ENCODE results near the gene CDKAL1. TPM values are rescaled to one million over a fixed set of nuclear protein-coding genes. Genes with fewer than 3 reads are reported as not detected.

The CDKAL1 gene
- total and polyA plus RNA-seq, 8 donors, result 13.6 to 20.7 (median 17.5) TPM

- Histone ChIP-seq H3K4me3 (no peak overlapping the region), H3K9me3 (peaks cover 0 to 3% of the 10 kb centered on the region in 2 donors), H3K27ac (no peak overlapping the region), H3K4me1 (peaks cover 0 to 3% of the 10 kb centered on the region in 2 donors), H3K36me3 (peaks cover 0 to 4% of the 10 kb centered on the region in 2 donors), H3K27me3 (no peaks in the 10 kb centered on the region)
- TF ChIP-seq CTCF (IDR thresholded peaks at IDR 0.05), result no peak
- intact Hi-C loops (cut with DNase I), result no loop called here
- DNase-seq (no peak), ATAC-seq (no peak)
Observed at GRCh38 chr6:20997143-20997769, 463.0 kb downstream of the CDKAL1 start.

GRCh38 chr6:20997770-20998147 lies 463.5 kb downstream of the CDKAL1 start:
- TF ChIP-seq CTCF (IDR thresholded peaks at IDR 0.05), result no peak
- H3K4me1 ChIP-seq, result peaks cover 0 to 3% of the 10 kb centered on the region in 2 donors
- no peak overlapping the region for H3K4me3 ChIP-seq
- no peaks in the 10 kb centered on the region for H3K27me3 ChIP-seq
- no peak overlapping the region for H3K27ac ChIP-seq
- DNase-seq, result no peak
- H3K36me3 ChIP-seq, result peaks cover 0 to 4% of the 10 kb centered on the region in 2 donors
- intact Hi-C loops (cut with DNase I), result no loop called here
- no peak for ATAC-seq
- peaks cover 0 to 3% of the 10 kb centered on the region in 2 donors for H3K9me3 ChIP-seq

- no peak for ATAC-seq
- Histone ChIP-seq H3K27ac (no peak overlapping the region), H3K4me3 (no peak overlapping the region), H3K27me3 (no peaks in the 10 kb centered on the region), H3K9me3 (peaks cover 0 to 3% of the 10 kb centered on the region in 2 donors), H3K4me1 (peaks cover 0 to 3% of the 10 kb centered on the region in 2 donors), H3K36me3 (peaks cover 0 to 4% of the 10 kb centered on the region in 2 donors)
- intact Hi-C loops (cut with DNase I), result no loop called here
- TF ChIP-seq CTCF (IDR thresholded peaks at IDR 0.05), result no peak
- DNase-seq, result no peak
Observed at GRCh38 chr6:20998748-20999448, 464.6 kb downstream of the CDKAL1 start.

GRCh38 chr6:21000331-21000801 lies 466.1 kb downstream of the CDKAL1 start:
- ATAC-seq, result no peak
- intact Hi-C loops (cut with DNase I), result no loop called here
- H3K4me1 ChIP-seq, result peaks cover 0 to 3% of the 10 kb centered on the region in 2 donors

More at GRCh38 chr6:21000331-21000801, 466.1 kb downstream of the CDKAL1 start:
- DNase-seq, result no peak
- Histone ChIP-seq H3K27ac (no peak overlapping the region), H3K27me3 (no peaks in the 10 kb centered on the region), H3K9me3 (peaks cover 0 to under 1% of the 10 kb centered on the region in 2 donors), H3K4me3 (no peak overlapping the region), H3K36me3 (peaks cover 0 to 4% of the 10 kb centered on the region in 2 donors)
- TF ChIP-seq CTCF (IDR thresholded peaks at IDR 0.05), result no peak
